MM.1S (cell line): ENCODE data around the gene KCNG2.

Source experiments
- DNase-seq: peaks from one replicate; pipeline ENCODE4 v3.0.0-alpha.2; 2015
- H2AFZ ChIP-seq: fragments of 300-600 bp; sonication (generic); 2 replicates; pipeline ENCODE4 v1.6.0; 2016; ENCODE audit warnings: antibody characterized with exemption, low read length
- H3F3A ChIP-seq: fragments of 300-600 bp; sonication (generic); 2 replicates; pipeline ENCODE4 v1.6.1; 2016; ENCODE audit warnings: mild to moderate bottlenecking, antibody characterized with exemption, low read length, moderate library complexity, mixed read lengths; ENCODE audit not compliant: insufficient read depth
- H3K27ac ChIP-seq: fragments of 300-600 bp; sonication (generic); 2 replicates; pipeline ENCODE4 v1.5.1; 2016; ENCODE audit warnings: mild to moderate bottlenecking, low read length
- H3K27me3 ChIP-seq: fragments of 300-600 bp; sonication (generic); replicated peaks from 2 replicates; pipeline ENCODE4 v1.6.0; 2016; ENCODE audit warnings: low read length; ENCODE audit not compliant: insufficient read depth
- H3K36me3 ChIP-seq: fragments of 300-600 bp; sonication (generic); replicated peaks from 2 replicates; pipeline ENCODE4 v1.6.1; 2016; ENCODE audit warnings: mild to moderate bottlenecking, low read length, mixed read lengths; ENCODE audit not compliant: insufficient read depth
- H3K4me1 ChIP-seq: fragments of 300-600 bp; sonication (generic); 2 replicates; pipeline ENCODE4 v1.6.1; 2016; ENCODE audit warnings: low read length, mixed read lengths
- H3K4me2 ChIP-seq: fragments of 300-600 bp; sonication (generic); 2 replicates; pipeline ENCODE4 v1.6.0; 2016; ENCODE audit warnings: low read depth, low read length
- H3K4me3 ChIP-seq: fragments of 300-600 bp; sonication (generic); 2 replicates; pipeline ENCODE4 v1.5.1; 2016; ENCODE audit warnings: low read length, mixed read lengths
- H3K79me2 ChIP-seq: fragments of 300-600 bp; sonication (generic); 2 replicates; pipeline ENCODE4 v1.6.1; 2016; ENCODE audit warnings: mixed run types, low read length, mixed read lengths
- H3K9ac ChIP-seq: fragments of 300-600 bp; sonication (generic); 2 replicates; pipeline ENCODE4 v1.6.1; 2016; ENCODE audit warnings: low read length, mixed read lengths
- H3K9me2 ChIP-seq: fragments of 300-600 bp; sonication (generic); replicated peaks from 2 replicates; pipeline ENCODE4 v1.6.1; 2016; ENCODE audit warnings: mild to moderate bottlenecking, low read length, mixed read lengths; ENCODE audit not compliant: insufficient read depth
- H3K9me3 ChIP-seq: fragments of 300-600 bp; sonication (generic); replicated peaks from 2 replicates; pipeline ENCODE4 v1.6.1; 2016; ENCODE audit warnings: mild to moderate bottlenecking, low read length, mixed read lengths; ENCODE audit not compliant: insufficient read depth
- H4K20me1 ChIP-seq: fragments of 300-600 bp; sonication (generic); 2 replicates; pipeline ENCODE4 v1.6.1; 2016; ENCODE audit warnings: mild to moderate bottlenecking, low read length, moderate library complexity, mixed read lengths; ENCODE audit not compliant: insufficient read depth
- EZH2 ChIP-seq: fragments of 300-600 bp; sonication (generic); optimal IDR thresholded peaks from 2 replicates; pipeline ENCODE3; 2017; ENCODE audit warnings: low read depth, mild to moderate bottlenecking, antibody characterized with exemption, low read length, mixed read lengths
- EZH2phosphoT487 ChIP-seq: fragments of 300-600 bp; sonication (generic); IDR thresholded peaks from 2 replicates; pipeline ENCODE4 v1.6.1; 2018; ENCODE audit warnings: antibody characterized with exemption, low read length
- TF ChIP-seq, protein P1 (sequence below): fragments of 300-600 bp; sonication (generic); IDR thresholded peaks from 2 replicates; pipeline ENCODE4 v1.5.1; 2016; ENCODE audit warnings: antibody characterized with exemption, low read length, mixed read lengths

KCNG2 gene

DNA sequence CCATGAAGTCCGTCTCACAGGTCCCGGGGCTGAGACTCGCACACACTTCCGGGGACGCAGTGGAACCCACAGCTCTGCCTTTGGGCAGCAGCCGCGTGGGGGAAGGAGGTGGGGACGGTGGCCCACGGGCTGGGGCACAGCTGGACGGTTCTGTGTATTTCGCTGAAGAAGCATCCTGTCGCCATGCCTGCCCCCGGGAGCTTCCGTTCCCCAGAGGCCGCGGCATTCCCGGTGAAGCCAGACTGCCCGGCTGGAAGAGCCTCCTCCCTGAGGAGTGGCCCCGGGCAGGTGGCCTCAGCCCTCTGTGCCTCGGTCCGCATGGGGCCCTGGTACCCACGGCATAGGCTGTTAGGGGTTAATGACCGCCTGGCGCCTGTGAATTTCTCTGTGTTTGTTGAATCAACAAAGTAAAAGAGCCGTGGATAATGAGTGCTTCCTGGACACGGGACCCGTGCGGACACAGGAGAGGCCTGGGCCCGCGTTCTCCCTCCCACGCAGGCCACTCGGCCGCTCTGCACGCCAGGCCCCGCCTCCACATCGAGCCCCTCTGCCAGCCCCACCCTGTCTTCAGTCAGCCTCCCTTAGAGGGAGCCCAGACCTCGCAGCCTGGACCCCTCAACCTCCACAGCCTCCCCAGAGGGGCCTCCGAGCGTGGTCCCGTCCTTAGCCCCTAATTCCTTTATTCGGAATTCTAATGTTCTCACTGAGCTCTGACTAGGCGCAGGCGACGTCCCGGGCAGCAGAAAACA lies 51.0 kb downstream of the KCNG2 start:
- H3F3A ChIP-seq, result no peaks in the 10 kb centered on the region
- H3K27ac ChIP-seq, result no peak overlapping the region
- H3K27me3 ChIP-seq, result no peaks in the 10 kb centered on the region
- no peak overlapping the region for H3K4me3 ChIP-seq
- H3K79me2 ChIP-seq, result no peaks in the 10 kb centered on the region
- TF ChIP-seq EZH2 (no peak), EZH2phosphoT487 (no peak)
- TF ChIP-seq, protein P1, sequence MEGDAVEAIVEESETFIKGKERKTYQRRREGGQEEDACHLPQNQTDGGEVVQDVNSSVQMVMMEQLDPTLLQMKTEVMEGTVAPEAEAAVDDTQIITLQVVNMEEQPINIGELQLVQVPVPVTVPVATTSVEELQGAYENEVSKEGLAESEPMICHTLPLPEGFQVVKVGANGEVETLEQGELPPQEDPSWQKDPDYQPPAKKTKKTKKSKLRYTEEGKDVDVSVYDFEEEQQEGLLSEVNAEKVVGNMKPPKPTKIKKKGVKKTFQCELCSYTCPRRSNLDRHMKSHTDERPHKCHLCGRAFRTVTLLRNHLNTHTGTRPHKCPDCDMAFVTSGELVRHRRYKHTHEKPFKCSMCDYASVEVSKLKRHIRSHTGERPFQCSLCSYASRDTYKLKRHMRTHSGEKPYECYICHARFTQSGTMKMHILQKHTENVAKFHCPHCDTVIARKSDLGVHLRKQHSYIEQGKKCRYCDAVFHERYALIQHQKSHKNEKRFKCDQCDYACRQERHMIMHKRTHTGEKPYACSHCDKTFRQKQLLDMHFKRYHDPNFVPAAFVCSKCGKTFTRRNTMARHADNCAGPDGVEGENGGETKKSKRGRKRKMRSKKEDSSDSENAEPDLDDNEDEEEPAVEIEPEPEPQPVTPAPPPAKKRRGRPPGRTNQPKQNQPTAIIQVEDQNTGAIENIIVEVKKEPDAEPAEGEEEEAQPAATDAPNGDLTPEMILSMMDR, result no peak
- no peak overlapping the region for H2AFZ ChIP-seq
- no peak overlapping the region for H3K9ac ChIP-seq
- H3K9me2 ChIP-seq, result no peaks in the 10 kb centered on the region
- H3K36me3 ChIP-seq, result no peaks in the 10 kb centered on the region
- H3K4me2 ChIP-seq, result no peak overlapping the region
- no peaks in the 10 kb centered on the region for H4K20me1 ChIP-seq
- no peak for DNase-seq
- no peaks in the 10 kb centered on the region for H3K9me3 ChIP-seq
- H3K4me1 ChIP-seq, result no peaks in the 10 kb centered on the region

DNA sequence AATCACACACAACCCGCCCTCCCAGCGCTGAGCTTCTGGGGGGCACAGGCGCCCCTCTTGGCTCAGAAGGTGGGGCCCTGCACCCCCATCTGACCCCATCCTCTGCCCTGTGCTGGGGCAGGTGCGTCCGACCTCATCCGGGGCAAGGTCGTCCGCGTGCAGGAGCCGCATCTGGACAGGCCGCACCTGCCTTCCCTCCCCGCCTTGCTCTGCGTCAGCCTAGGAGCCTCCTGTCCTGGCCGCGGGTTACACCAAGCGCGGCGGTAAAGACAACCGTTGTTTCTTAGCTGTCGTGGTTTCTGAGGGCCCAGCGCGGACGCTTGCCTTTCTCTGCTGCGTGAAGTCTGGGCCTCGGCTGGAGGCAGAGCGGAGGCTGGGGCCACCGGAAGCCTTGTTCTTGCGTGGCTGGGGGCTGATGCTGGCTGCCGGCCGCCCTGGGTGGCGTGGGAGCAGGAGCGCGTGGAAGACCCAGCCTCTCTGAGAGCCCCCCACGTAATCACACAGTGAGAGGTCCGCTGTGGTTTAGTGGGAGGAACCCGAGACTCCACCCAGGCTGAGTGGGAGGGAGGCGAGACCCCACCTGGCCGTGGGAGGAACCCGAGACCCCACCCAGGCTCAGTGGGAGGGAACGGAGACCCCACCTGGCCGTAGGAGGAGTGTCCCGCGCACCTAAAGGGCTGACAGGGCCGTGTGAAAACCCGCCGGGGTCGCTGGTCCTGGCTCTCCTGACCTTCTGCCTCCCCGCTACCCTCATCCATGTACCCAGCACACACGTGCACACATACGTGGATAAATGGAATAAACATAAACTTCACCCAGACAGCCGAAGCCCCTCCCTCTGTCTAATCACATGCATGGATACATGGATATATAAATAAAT lies 51.8 kb downstream of the KCNG2 start:
- Histone ChIP-seq H3K9ac (no peak overlapping the region), H3F3A (no peaks in the 10 kb centered on the region), H3K9me3 (no peaks in the 10 kb centered on the region), H2AFZ (no peak overlapping the region), H3K4me2 (no peak overlapping the region), H3K27ac (no peak overlapping the region), H4K20me1 (no peaks in the 10 kb centered on the region), H3K4me3 (no peak overlapping the region), H3K36me3 (no peaks in the 10 kb centered on the region), H3K27me3 (no peaks in the 10 kb centered on the region), H3K4me1 (no peaks in the 10 kb centered on the region), H3K9me2 (no peaks in the 10 kb centered on the region), H3K79me2 (no peaks in the 10 kb centered on the region)
- DNase-seq, result no peak
- TF ChIP-seq EZH2, result no peak
- no peak for TF ChIP-seq EZH2phosphoT487
- TF ChIP-seq, protein P1, result no peak

DNA sequence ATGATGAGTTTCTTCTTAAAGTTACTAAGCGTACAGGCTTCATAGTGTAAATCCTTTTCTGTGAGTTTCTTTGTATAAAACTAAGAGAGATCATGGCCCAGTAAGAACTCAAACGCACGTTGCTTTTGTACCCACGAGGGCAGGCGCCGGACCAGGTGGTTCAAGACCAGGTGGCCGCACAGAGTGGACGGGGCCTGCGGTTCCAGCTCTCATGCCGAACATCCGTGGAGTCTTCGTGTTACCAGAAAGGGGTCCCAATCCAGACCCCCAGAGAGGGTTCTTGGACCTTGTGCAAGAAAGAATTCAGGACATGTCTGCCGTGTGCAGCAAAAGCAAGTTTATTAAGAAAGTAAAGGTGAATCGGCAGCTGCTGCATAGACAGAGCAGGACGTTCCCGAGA lies 53.0 kb downstream of the KCNG2 start:
- Histone ChIP-seq H3K9me3 (no peaks in the 10 kb centered on the region), H3K9ac (no peak overlapping the region), H3K4me2 (no peak overlapping the region), H3F3A (no peaks in the 10 kb centered on the region), H3K4me1 (no peaks in the 10 kb centered on the region), H3K36me3 (no peaks in the 10 kb centered on the region), H3K79me2 (no peaks in the 10 kb centered on the region), H3K9me2 (no peaks in the 10 kb centered on the region), H3K27me3 (no peaks in the 10 kb centered on the region), H3K4me3 (no peak overlapping the region), H3K27ac (no peak overlapping the region), H2AFZ (no peak overlapping the region), H4K20me1 (no peaks in the 10 kb centered on the region)
- DNase-seq, result no peak
- TF ChIP-seq EZH2phosphoT487 (no peak), EZH2 (no peak)
- TF ChIP-seq, protein P1, result no peak
